IMR-90 (cell line): Measurements from ENCODE around the gene ARHGAP8. TPM values are rescaled to one million over a fixed set of nuclear protein-coding genes. Genes with fewer than 3 reads are reported as not detected.

ENCODE experiments used
- ATAC-seq: fragments of 200-7000 bp; cut with Tn5 transposase; 2 replicates; pipeline ENCODE4 v1.9.1; 2020; ENCODE audit warnings: low read depth, mild to moderate bottlenecking, moderate library complexity
- BruUV-seq: library from RNA; stranded (reverse); fragments of 400-500 nt; replicated peaks from 2 replicates; lab custom pipeline; 2021; lab: Mats Ljungman, UMichigan
- CTCF ChIA-PET: fragments of 300-600 bp; formaldehyde crosslinking; extraction: SDS; loops from one replicate; lab custom pipeline; 2021; ENCODE audit warnings: antibody characterized with exemption; lab: Yijun Ruan, JAX
- POLR2A ChIA-PET: fragments of 300-600 bp; sonication (Branson Sonifier 250); formaldehyde crosslinking; loops from one replicate; lab custom pipeline; 2022; ENCODE audit warnings: antibody characterized with exemption; ENCODE audit not compliant: unreplicated experiment; lab: Charles Lee
- DNase-seq: peaks from one replicate; pipeline ENCODE4 v3.0.0; 2013
- H2AFZ ChIP-seq: replicated peaks from 2 replicates; pipeline ENCODE3; 2013; ENCODE audit warnings: low read length, mild to moderate bottlenecking; ENCODE audit not compliant: poor library complexity
- H2AK5ac ChIP-seq: 2 replicates; pipeline ENCODE4 v1.6.1; 2013; ENCODE audit warnings: low read depth, low read length, inconsistent platforms
- H2AK9ac ChIP-seq: replicated peaks from 2 replicates; pipeline ENCODE3; 2013; ENCODE audit warnings: mild to moderate bottlenecking, low read depth, low read length, moderate library complexity; ENCODE audit not compliant: poor library complexity
- H2BK120ac ChIP-seq: 2 replicates; pipeline ENCODE4 v1.6.1; 2013; ENCODE audit warnings: low read depth, low read length, inconsistent platforms
- H2BK15ac ChIP-seq: 3 replicates; pipeline ENCODE4 v1.6.1; 2013; ENCODE audit warnings: low read depth, low read length, inconsistent platforms
- H2BK20ac ChIP-seq: 2 replicates; pipeline ENCODE4 v1.6.1; 2013; ENCODE audit warnings: low read depth, mild to moderate bottlenecking, inconsistent platforms, low read length, moderate library complexity
- H2BK5ac ChIP-seq: 2 replicates; pipeline ENCODE4 v1.6.1; 2013; ENCODE audit warnings: mild to moderate bottlenecking, low read depth, low read length, inconsistent platforms; ENCODE audit not compliant: poor library complexity, severe bottlenecking
- H3K14ac ChIP-seq: replicated peaks from 2 replicates; pipeline ENCODE4 v1.6.1; 2013; ENCODE audit warnings: low read depth, low read length, inconsistent platforms
- H3K18ac ChIP-seq: 2 replicates; pipeline ENCODE4 v1.6.1; 2013; ENCODE audit warnings: low read depth, low read length, control low read depth
- H3K23ac ChIP-seq: 2 replicates; pipeline ENCODE4 v1.6.1; 2013; ENCODE audit warnings: low read depth, low read length, inconsistent platforms
- H3K27ac ChIP-seq: 2 replicates; pipeline ENCODE4 v1.5.1; 2013; ENCODE audit warnings: mild to moderate bottlenecking, control low read depth, low read length; ENCODE audit not compliant: insufficient read depth
- H3K27me3 ChIP-seq: 2 replicates; pipeline ENCODE4 v1.6.1; 2013; ENCODE audit warnings: low read length; ENCODE audit not compliant: control insufficient read depth, insufficient read depth
- H3K36me3 ChIP-seq: 2 replicates; pipeline ENCODE4 v1.6.1; 2013; ENCODE audit warnings: low read length, mixed read lengths; ENCODE audit not compliant: control insufficient read depth, insufficient read depth
- H3K4ac ChIP-seq: 2 replicates; pipeline ENCODE4 v1.6.1; 2013; ENCODE audit warnings: low read depth, low read length, inconsistent platforms
- H3K4me1 ChIP-seq: 2 replicates; pipeline ENCODE4 v1.6.1; 2013; ENCODE audit warnings: low read length, mixed read lengths; ENCODE audit not compliant: control insufficient read depth, insufficient read depth
- H3K4me2 ChIP-seq: 2 replicates; pipeline ENCODE4 v1.6.1; 2013; ENCODE audit warnings: low read depth, mild to moderate bottlenecking, control low read depth, low read length, moderate library complexity
- H3K4me3 ChIP-seq: 2 replicates; pipeline ENCODE4 v1.5.1; 2013; ENCODE audit warnings: low read depth, mild to moderate bottlenecking, control low read depth, low read length, moderate library complexity; ENCODE audit not compliant: insufficient read depth
- H3K56ac ChIP-seq: 2 replicates; pipeline ENCODE4 v1.6.1; 2013; ENCODE audit warnings: low read length, inconsistent platforms; ENCODE audit not compliant: insufficient read depth; ENCODE audit errors: extremely low read depth
- H3K79me1 ChIP-seq, 2 experiments: 2 replicates each; pipeline ENCODE4 v1.6.1; 2013; ENCODE audit warnings: low read length in 2 of 2, inconsistent platforms in 1 of 2, low read depth in 1 of 2
- H3K9ac ChIP-seq: 2 replicates; pipeline ENCODE4 v1.6.1; 2013; ENCODE audit warnings: low read depth, low read length, control low read depth
- H3K9me1 ChIP-seq: 2 replicates; pipeline ENCODE4 v1.6.1; 2013; ENCODE audit warnings: low read length, inconsistent platforms; ENCODE audit not compliant: insufficient read depth
- H3K9me3 ChIP-seq: 2 replicates; pipeline ENCODE4 v1.6.1; 2013; ENCODE audit warnings: low read length; ENCODE audit not compliant: control insufficient read depth, insufficient read depth
- H4K20me1 ChIP-seq: 2 replicates; pipeline ENCODE4 v1.6.1; 2013; ENCODE audit warnings: low read length, inconsistent platforms; ENCODE audit not compliant: insufficient read depth
- H4K5ac ChIP-seq: 2 replicates; pipeline ENCODE4 v1.6.1; 2013; ENCODE audit warnings: mild to moderate bottlenecking, low read depth, low read length, control low read depth
- H4K8ac ChIP-seq, 2 experiments: 2 replicates each; pipeline ENCODE4 v1.6.1; 2013; ENCODE audit warnings: low read depth in 2 of 2, low read length in 2 of 2, control low read depth in 1 of 2, inconsistent platforms in 1 of 2
- H4K91ac ChIP-seq: 2 replicates; pipeline ENCODE4 v1.6.1; 2013; ENCODE audit warnings: low read depth, low read length, inconsistent platforms; ENCODE audit not compliant: insufficient read depth
- ELK1 ChIP-seq: fragments of 150-350 bp; IDR thresholded peaks from 2 replicates; pipeline ENCODE4 v1.6.1; 2016; ENCODE audit warnings: low read depth, mild to moderate bottlenecking, low read length, moderate library complexity, borderline replicate concordance
- FOS ChIP-seq: fragments of 150-350 bp; IDR thresholded peaks from 2 replicates; pipeline ENCODE4 v1.6.1; 2016; ENCODE audit warnings: low read depth, low read length
- MAFK ChIP-seq: IDR thresholded peaks from 2 replicates; pipeline ENCODE4 v1.6.1; 2012; ENCODE audit warnings: low read depth, low read length, improper control_type of control experiment
- MAZ ChIP-seq: IDR thresholded peaks from 2 replicates; pipeline ENCODE4 v1.6.1; 2012; ENCODE audit warnings: low read depth, mild to moderate bottlenecking, low read length, improper control_type of control experiment, moderate library complexity, borderline replicate concordance
- MXI1 ChIP-seq: IDR thresholded peaks from 2 replicates; pipeline ENCODE4 v1.6.1; 2012; ENCODE audit warnings: low read depth, mild to moderate bottlenecking, low read length, moderate library complexity, borderline replicate concordance
- RAD21 ChIP-seq: IDR thresholded peaks from 2 replicates; pipeline ENCODE4 v1.6.1; 2012; ENCODE audit warnings: low read length, improper control_type of control experiment
- RCOR1 ChIP-seq: IDR thresholded peaks from 2 replicates; pipeline ENCODE4 v1.6.1; 2012; ENCODE audit warnings: mild to moderate bottlenecking, low read length, improper control_type of control experiment; ENCODE audit not compliant: insufficient replicate concordance
- RFX5 ChIP-seq: IDR thresholded peaks from 2 replicates; pipeline ENCODE4 v1.8.0; 2012; ENCODE audit warnings: low read depth, mild to moderate bottlenecking, low read length, moderate library complexity
- USF2 ChIP-seq: fragments of 150-350 bp; IDR thresholded peaks from 2 replicates; pipeline ENCODE4 v1.6.1; 2017; ENCODE audit warnings: mild to moderate bottlenecking, antibody characterized with exemption, low read length, low read depth
- WGBS, 2 experiments: methylation state at CpG; one replicate each; pipeline versions ENCODE4 v1.1.5 to v1.1.7; 2013; ENCODE audit warnings: missing lambda C conversion rate in 2 of 2; ENCODE audit not compliant: insufficient read length in 1 of 2; ENCODE audit errors: extremely low coverage in 2 of 2; 5-methylcytosine and 5-hydroxymethylcytosine counted together
- dilution Hi-C: fragments of 300-500 bp; cut with HindIII; formaldehyde crosslinking; loops from one replicate; pipeline ENCODE4 v1.14.3; 2018; ENCODE audit warnings: low sequenced_read_pairs; ENCODE audit not compliant: unreplicated experiment
- in situ Hi-C: fragments of 300-500 bp; cut with MboI; formaldehyde crosslinking; loops from 3 replicates; pipeline ENCODE4 v1.14.3; 2019; ENCODE audit warnings: low sequenced_read_pairs, inconsistent platforms, mixed read lengths
- intact Hi-C: fragments of 100-400 bp; cut with micrococcal nuclease; formaldehyde crosslinking; loops from 2 replicates; pipeline ENCODE4 v1.10.0; 2022
- polyA plus RNA-seq, 3 experiments: library from polyadenylated mRNA; depleted of rRNA; stranded (reverse); fragments of >200 nt; gene quantifications; 2 replicates each; pipeline ENCODE4 v1.2.3, GENCODE V29; 2012; ENCODE audit warnings: low replicate concordance in 1 of 3
- total RNA-seq: library from RNA; depleted of rRNA; stranded (reverse); fragments of >200 nt; gene quantifications from 2 replicates; pipeline ENCODE4 v1.2.3, GENCODE V29; 2012

The ARHGAP8 gene
- total and polyA plus RNA-seq, 2 of the 4 experiments (the other 2 are of a cell fraction) = 0.18 to 0.21 TPM

GRCh38 chr22:44755956-44756361, 3.6 kb downstream of the ARHGAP8 start:
- Histone ChIP-seq H3K27me3 (peaks cover 21% of the 10 kb centered on the region; the same call in 1 of the 2 replicates), H3K27ac (no peak overlapping the region), H3K36me3 (no peaks in the 10 kb centered on the region), H2BK5ac (no peak overlapping the region), H2BK20ac (no peak overlapping the region), H2AK9ac (no peak overlapping the region), H3K4me3 (no peak overlapping the region), H3K18ac (no peak overlapping the region), H3K56ac (no peak overlapping the region), H3K4me2 (no peak overlapping the region), H3K14ac (no peak overlapping the region), H4K8ac (no peak overlapping the region), H3K9ac (no peak overlapping the region), H2BK120ac (no peak overlapping the region), H2AK5ac (no peak overlapping the region), H3K23ac (no peak overlapping the region), H2BK15ac (no peak overlapping the region), H3K4me1 (peaks cover 10% of the 10 kb centered on the region; the same call in 1 of the 2 replicates), H3K9me3 (no peaks in the 10 kb centered on the region), H2AFZ (no peak overlapping the region), H4K5ac (no peak overlapping the region), H4K20me1 (no peaks in the 10 kb centered on the region), H3K4ac (no peak overlapping the region), H3K79me1 (no peaks in the 10 kb centered on the region), H4K91ac (no peak overlapping the region), H3K9me1 (peaks cover 3% of the 10 kb centered on the region; the same call in 1 of the 2 replicates)
- DNase-seq = no peak
- TF ChIP-seq RAD21 = no peak
- TF ChIP-seq FOS = no peak
- TF ChIP-seq RCOR1 = no peak
- no peak for TF ChIP-seq ELK1
- TF ChIP-seq MAZ = no peak
- no peak for TF ChIP-seq MXI1
- no peak for TF ChIP-seq USF2
- no peak for TF ChIP-seq MAFK
- TF ChIP-seq RFX5 = no peak
- no peak for ATAC-seq
- in situ Hi-C loops (no loop called here), dilution Hi-C loops (no loop called here), intact Hi-C loops (no loop called here)
- BruUV-seq = no TSS peak
- ChIA-PET CTCF (no interaction called here), POLR2A (no interaction called here)
- no CpG with 5 or more reads among the region's 9 CpGs for WGBS, 2 experiments
